Panc1 (cell line): ENCODE data around the gene SARS2. TPM values are rescaled to one million over a fixed set of nuclear protein-coding genes. Genes with fewer than 3 reads are reported as not detected.

ENCODE experiments used
- ATAC-seq: fragments of 200-7000 bp; cut with Tn5 transposase; 2 replicates; pipeline ENCODE4 v1.9.1; 2020; ENCODE audit warnings: mild to moderate bottlenecking, moderate library complexity
- BruUV-seq: library from RNA; stranded (reverse); fragments of 400-500 nt; replicated peaks from 2 replicates; lab custom pipeline; 2021; lab: Mats Ljungman, UMichigan
- CTCF ChIA-PET: fragments of 300-600 bp; sonication (Branson Sonifier 250); formaldehyde crosslinking; loops from one replicate; lab custom pipeline; 2022; ENCODE audit warnings: antibody characterized with exemption; lab: Charles Lee
- POLR2A ChIA-PET: fragments of 300-600 bp; sonication (Branson Sonifier 250); formaldehyde crosslinking; loops from one replicate; lab custom pipeline; 2022; ENCODE audit warnings: antibody characterized with exemption; lab: Charles Lee
- DNase-seq: peaks from one replicate; pipeline ENCODE4 v3.0.0-alpha.2; 2010; ENCODE audit warnings: low read depth, low spot score
- H3K27ac ChIP-seq: 2 replicates; pipeline ENCODE4 v1.5.1; 2011; ENCODE audit warnings: mild to moderate bottlenecking, low read length, inconsistent platforms
- H3K27me3 ChIP-seq: fragments of 200-500 bp; sonication (Bioruptor generic); 2 replicates; pipeline ENCODE4 v1.6.0; 2014; ENCODE audit warnings: low read length, inconsistent platforms; ENCODE audit not compliant: control insufficient read depth, insufficient read depth
- H3K36me3 ChIP-seq: fragments of 200-500 bp; sonication (Bioruptor generic); 2 replicates; pipeline ENCODE4 v1.5.1; 2014; ENCODE audit warnings: inconsistent platforms, mild to moderate bottlenecking, low read length, moderate library complexity; ENCODE audit not compliant: control insufficient read depth, insufficient read depth
- H3K4me1 ChIP-seq: 2 replicates; pipeline ENCODE4 v1.5.1; 2011; ENCODE audit warnings: inconsistent platforms, mild to moderate bottlenecking, low read length, moderate library complexity; ENCODE audit not compliant: control insufficient read depth, insufficient read depth
- H3K4me3 ChIP-seq, 2 experiments: 2 replicates each; pipeline ENCODE4 v1.5.1; 2011 to 2012; ENCODE audit warnings: low read depth in 2 of 2, low read length in 2 of 2, mild to moderate bottlenecking in 2 of 2, inconsistent platforms in 1 of 2, moderate library complexity in 1 of 2
- H3K9me3 ChIP-seq: fragments of 200-500 bp; sonication (Bioruptor generic); 2 replicates; pipeline ENCODE4 v1.5.1; 2014; ENCODE audit warnings: low read depth, mild to moderate bottlenecking, inconsistent platforms, low read length, moderate library complexity; ENCODE audit not compliant: control insufficient read depth, insufficient read depth
- POLR2AphosphoS5 ChIP-seq: IDR thresholded peaks from 2 replicates; pipeline ENCODE4 v1.6.1; 2012; ENCODE audit warnings: mild to moderate bottlenecking, low read depth, low read length, moderate library complexity
- SIN3A ChIP-seq: IDR thresholded peaks from 2 replicates; pipeline ENCODE4 v1.6.1; 2012; ENCODE audit warnings: low read depth, mild to moderate bottlenecking, low read length, moderate library complexity, borderline replicate concordance; ENCODE audit not compliant: insufficient read depth
- TCF7L2 ChIP-seq: IDR thresholded peaks from 2 replicates; pipeline ENCODE4 v1.6.1; 2011; ENCODE audit warnings: mild to moderate bottlenecking, low read depth, low read length, inconsistent platforms
- in situ Hi-C: cut with HindIII; loops from 2 replicates; pipeline ENCODE4 v1.10.0; 2016; ENCODE audit warnings: low sequenced_read_pairs, low pct_unique_long_range_greater_than_20kb
- intact Hi-C: fragments of 100-400 bp; cut with micrococcal nuclease; formaldehyde crosslinking; loops from one replicate; pipeline ENCODE4 v1.10.0; 2022; ENCODE audit not compliant: unreplicated experiment
- total RNA-seq: library from RNA; stranded (reverse); gene quantifications from one replicate; pipeline ENCODE4 v1.2.1, GENCODE V29; 2021; ENCODE audit not compliant: unreplicated experiment
- TF ChIP-seq, protein P1 (sequence below), 2 experiments: IDR thresholded peaks; 2 replicates each; pipeline ENCODE4 v1.6.1; 2011 to 2012; ENCODE audit warnings: low read depth in 2 of 2, control low read depth in 1 of 2, low read length in 1 of 2, mild to moderate bottlenecking in 1 of 2, moderate library complexity in 1 of 2; ENCODE audit not compliant: insufficient read depth in 1 of 2

SARS2 gene
- total RNA-seq, 1 experiment from 2014 or later: 186 TPM

GRCh38 chr19:38953677-38954076 is 23.1 kb upstream of the SARS2 start:
- Histone ChIP-seq H3K27me3 (no peaks in the 10 kb centered on the region), H3K36me3 (no peaks in the 10 kb centered on the region), H3K27ac (no peak overlapping the region), H3K4me1 (no peaks in the 10 kb centered on the region), H3K4me3 (no peak overlapping the region), H3K9me3 (no peaks in the 10 kb centered on the region)
- TF ChIP-seq, protein P1, sequence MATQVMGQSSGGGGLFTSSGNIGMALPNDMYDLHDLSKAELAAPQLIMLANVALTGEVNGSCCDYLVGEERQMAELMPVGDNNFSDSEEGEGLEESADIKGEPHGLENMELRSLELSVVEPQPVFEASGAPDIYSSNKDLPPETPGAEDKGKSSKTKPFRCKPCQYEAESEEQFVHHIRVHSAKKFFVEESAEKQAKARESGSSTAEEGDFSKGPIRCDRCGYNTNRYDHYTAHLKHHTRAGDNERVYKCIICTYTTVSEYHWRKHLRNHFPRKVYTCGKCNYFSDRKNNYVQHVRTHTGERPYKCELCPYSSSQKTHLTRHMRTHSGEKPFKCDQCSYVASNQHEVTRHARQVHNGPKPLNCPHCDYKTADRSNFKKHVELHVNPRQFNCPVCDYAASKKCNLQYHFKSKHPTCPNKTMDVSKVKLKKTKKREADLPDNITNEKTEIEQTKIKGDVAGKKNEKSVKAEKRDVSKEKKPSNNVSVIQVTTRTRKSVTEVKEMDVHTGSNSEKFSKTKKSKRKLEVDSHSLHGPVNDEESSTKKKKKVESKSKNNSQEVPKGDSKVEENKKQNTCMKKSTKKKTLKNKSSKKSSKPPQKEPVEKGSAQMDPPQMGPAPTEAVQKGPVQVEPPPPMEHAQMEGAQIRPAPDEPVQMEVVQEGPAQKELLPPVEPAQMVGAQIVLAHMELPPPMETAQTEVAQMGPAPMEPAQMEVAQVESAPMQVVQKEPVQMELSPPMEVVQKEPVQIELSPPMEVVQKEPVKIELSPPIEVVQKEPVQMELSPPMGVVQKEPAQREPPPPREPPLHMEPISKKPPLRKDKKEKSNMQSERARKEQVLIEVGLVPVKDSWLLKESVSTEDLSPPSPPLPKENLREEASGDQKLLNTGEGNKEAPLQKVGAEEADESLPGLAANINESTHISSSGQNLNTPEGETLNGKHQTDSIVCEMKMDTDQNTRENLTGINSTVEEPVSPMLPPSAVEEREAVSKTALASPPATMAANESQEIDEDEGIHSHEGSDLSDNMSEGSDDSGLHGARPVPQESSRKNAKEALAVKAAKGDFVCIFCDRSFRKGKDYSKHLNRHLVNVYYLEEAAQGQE (IDR thresholded peaks at IDR 0.05; ENCODE audit: insufficient read depth in 1 of 2, low read depth in 2 of 2, low read length in 1 of 2): peak in 1 of 2 experiments; percentile 16; a peak in 1 of 4 replicates
- TF ChIP-seq POLR2AphosphoS5: no peak; the same call in 1 of the 2 replicates
- BruUV-seq: no TSS peak
- in situ Hi-C loops (no loop called here), intact Hi-C loops (no loop called here)
- POLR2A ChIA-PET: interaction anchor here (0.5 to 1.2 kb wide), 5 partner anchors 10 to 1211 kb away, joined by 3 to 8 read pairs (median 4); partner anchors contain the start of gene LRFN1
- CTCF ChIA-PET: interaction anchor here (0.6 kb wide), 2 partner anchors 264 to 1211 kb away, joined by 3 to 4 read pairs; no protein-coding TSS in a partner anchor
- ATAC-seq: no peak
- no peak for DNase-seq

DNA sequence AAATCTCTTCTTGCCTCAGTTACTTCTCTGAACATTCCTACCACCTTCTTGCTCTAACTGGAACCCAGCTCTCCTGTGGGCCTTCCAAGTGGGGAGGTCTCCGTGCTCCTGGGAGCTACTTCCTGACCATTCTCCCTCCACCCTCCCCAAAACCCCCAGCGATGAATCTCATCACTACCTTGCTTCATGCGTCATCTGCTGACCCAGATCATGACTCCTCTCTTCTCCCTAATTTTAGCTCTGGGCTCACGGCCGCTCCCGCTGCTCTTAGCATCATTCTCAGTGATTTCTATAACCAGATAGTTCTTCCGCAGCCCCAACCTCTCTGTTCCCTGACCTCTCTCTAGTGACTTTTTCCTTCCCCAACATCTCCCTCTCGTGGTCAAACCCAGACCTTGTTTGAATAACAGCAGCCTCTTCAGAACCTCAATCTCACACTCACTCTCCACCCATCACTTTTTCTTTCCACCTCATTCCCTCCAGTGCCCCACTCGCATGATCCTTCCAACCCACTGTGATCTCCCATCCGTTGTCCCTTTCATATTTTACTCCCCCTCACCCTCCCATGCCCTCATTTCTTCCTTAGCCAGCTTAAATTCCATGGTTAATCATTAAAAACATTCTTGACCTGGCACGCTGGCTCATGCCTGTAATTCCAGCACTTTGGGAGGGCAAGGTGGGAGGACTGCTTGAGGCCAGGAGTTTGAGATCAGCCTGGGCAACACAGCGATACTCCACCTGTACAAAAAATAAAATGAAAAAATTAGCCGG is 22.0 kb upstream of the SARS2 start:
- ChIA-PET CTCF (interaction anchor here (0.6 kb wide), 1 partner anchor 9 kb away, joined by 5 read pairs; no protein-coding TSS in a partner anchor), POLR2A (interaction anchor here (1.1 to 1.2 kb wide), 2 partner anchors 22 to 45 kb away, joined by 4 to 9 read pairs; no protein-coding TSS in a partner anchor)
- no peaks in the 10 kb centered on the region for H3K9me3 ChIP-seq
- TF ChIP-seq TCF7L2 (no peak), POLR2AphosphoS5 (peak; percentile 70; the same call in 1 of the 2 replicates)
- intact Hi-C loops: no loop called here
- ATAC-seq (peak; percentile 10; the same call in 1 of the 2 replicates), DNase-seq (no peak)
- H3K27ac ChIP-seq: no peak overlapping the region
- in situ Hi-C loops: no loop called here
- no peaks in the 10 kb centered on the region for H3K4me1 ChIP-seq
- no peaks in the 10 kb centered on the region for H3K27me3 ChIP-seq
- TSS peak; percentile 51 for BruUV-seq
- no peaks in the 10 kb centered on the region for H3K36me3 ChIP-seq
- no peak overlapping the region for H3K4me3 ChIP-seq

DNA sequence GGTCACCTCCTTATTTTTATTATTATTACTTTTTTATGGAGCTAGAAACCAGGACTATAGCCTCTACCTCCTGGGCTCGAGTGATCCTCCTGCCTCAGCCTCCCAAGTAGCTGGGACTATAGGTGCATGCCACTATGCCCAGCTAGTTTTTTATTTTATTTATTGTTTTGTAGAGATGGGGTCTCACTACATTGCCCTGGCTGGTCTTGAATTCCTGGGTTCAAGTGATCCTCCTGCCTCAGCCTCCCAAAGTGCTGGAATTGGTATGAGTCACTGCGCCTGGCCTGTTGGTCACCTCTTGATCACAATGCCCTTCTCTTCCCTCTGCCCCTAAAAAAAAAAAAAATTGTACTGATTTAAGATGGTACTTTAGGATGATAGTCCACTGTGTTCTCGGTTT is 20.6 kb upstream of the SARS2 start:
- no peak overlapping the region for H3K27ac ChIP-seq
- no peaks in the 10 kb centered on the region for H3K4me1 ChIP-seq
- no peak overlapping the region for H3K4me3 ChIP-seq
- ATAC-seq (no peak), DNase-seq (no peak)
- intact Hi-C loops (no loop called here), in situ Hi-C loops (no loop called here)
- TF ChIP-seq POLR2AphosphoS5 (peak; percentile 9; the same call in 1 of the 2 replicates), SIN3A (0 out of 2 replicates have a peak, but pooled peaks have one; percentile 9)
- TF ChIP-seq, protein P1 (IDR thresholded peaks at IDR 0.05; ENCODE audit: insufficient read depth in 1 of 2, low read depth in 2 of 2, low read length in 1 of 2): no peak
- H3K9me3 ChIP-seq: no peaks in the 10 kb centered on the region
- no TSS peak for BruUV-seq
- H3K36me3 ChIP-seq: peaks cover 9% of the 10 kb centered on the region; the same call in 1 of the 2 replicates
- POLR2A ChIA-PET: interaction anchor here (0.9 kb wide), 1 partner anchor 259 kb away, joined by 6 read pairs; no protein-coding TSS in a partner anchor
- CTCF ChIA-PET: interaction anchor here (0.7 kb wide), 3 partner anchors 10 to 478 kb away, joined by 3 to 7 read pairs (median 4); no protein-coding TSS in a partner anchor
- no peaks in the 10 kb centered on the region for H3K27me3 ChIP-seq
